GM19463 (cell line): ENCODE measurements around the gene STK10.

ENCODE experiments used
- ATAC-seq: cut with Tn5 transposase; IDR thresholded peaks from one replicate; pipeline ENCODE4 v1.9.1; 2021; ENCODE audit warnings: mild to moderate bottlenecking, moderate library complexity; ENCODE audit not compliant: unreplicated experiment

STK10 gene

GRCh38 chr5:172093559-172093958, 94.5 kb downstream of the STK10 start:
- no peak for ATAC-seq

GRCh38 chr5:172091956-172092732, 95.9 kb downstream of the STK10 start:
- no peak for ATAC-seq

GRCh38 chr5:172090976-172091547, 97.0 kb downstream of the STK10 start:
- ATAC-seq: no peak

- no peak for ATAC-seq
These were observed 98.5 kb downstream of the STK10 start for GRCh38 chr5:172089298-172090117.

- ATAC-seq: no peak
These were observed 99.2 kb downstream of the STK10 start for GRCh38 chr5:172088801-172089200.

GRCh38 chr5:172086194-172086975, 101.6 kb downstream of the STK10 start:
- no peak for ATAC-seq

GRCh38 chr5:172085738-172086137, 102.3 kb downstream of the STK10 start:
- ATAC-seq: no peak

- ATAC-seq: no peak
These were observed 105.8 kb downstream of the STK10 start for GRCh38 chr5:172082180-172082579.

GRCh38 chr5:172079876-172080275, 108.1 kb downstream of the STK10 start:
- ATAC-seq: no peak

- no peak for ATAC-seq
These were observed 109.2 kb downstream of the STK10 start for GRCh38 chr5:172078726-172079345.

GRCh38 chr5:172077664-172078425, 110.2 kb downstream of the STK10 start:
- no peak for ATAC-seq

- ATAC-seq: no peak
These were observed 111.2 kb downstream of the STK10 start for GRCh38 chr5:172076761-172077244.

- ATAC-seq: no peak
These were observed 112.4 kb downstream of the STK10 start for GRCh38 chr5:172075656-172076055.

GRCh38 chr5:172074896-172075295, 113.1 kb downstream of the STK10 start:
- no peak for ATAC-seq

GRCh38 chr5:172071309-172071875, 116.6 kb downstream of the STK10 start:
- no peak for ATAC-seq

- no peak for ATAC-seq
These were observed 122.5 kb downstream of the STK10 start for GRCh38 chr5:172065431-172066065.

- no peak for ATAC-seq
These were observed 123.3 kb downstream of the STK10 start for GRCh38 chr5:172064766-172065165.

GRCh38 chr5:172064358-172064757, 123.7 kb downstream of the STK10 start:
- no peak for ATAC-seq
